Neural progenitor cell (in vitro differentiated cells): ENCODE results near the gene NEIL3. TPM values are rescaled to one million over a fixed set of nuclear protein-coding genes. Genes with fewer than 3 reads are reported as not detected.

Source experiments
- DNase-seq: peaks from one replicate; pipeline ENCODE4 v3.0.0-alpha.2; 2016; ENCODE audit warnings: low spot score
- H2AFZ ChIP-seq: fragments of 200-600 bp; sonication (generic); replicated peaks from 2 replicates; pipeline ENCODE4 v1.6.1; 2016; ENCODE audit warnings: antibody characterized with exemption
- H3F3A ChIP-seq: fragments of 200-600 bp; sonication (generic); 2 replicates; pipeline ENCODE4 v1.6.1; 2016; ENCODE audit warnings: antibody characterized with exemption, low read depth
- H3K27ac ChIP-seq: fragments of 200-600 bp; sonication (generic); 2 replicates; pipeline ENCODE4 v1.5.1; 2016; ENCODE audit warnings: mild to moderate bottlenecking
- H3K27me3 ChIP-seq: fragments of 200-600 bp; sonication (generic); 2 replicates; pipeline ENCODE4 v1.6.1; 2016; ENCODE audit warnings: mild to moderate bottlenecking, moderate library complexity
- H3K36me3 ChIP-seq: fragments of 200-600 bp; sonication (generic); 2 replicates; pipeline ENCODE4 v1.5.1; 2016
- H3K4me1 ChIP-seq: fragments of 200-600 bp; sonication (generic); 2 replicates; pipeline ENCODE4 v1.6.1; 2016; ENCODE audit warnings: mixed run types
- H3K4me2 ChIP-seq: fragments of 200-600 bp; sonication (generic); 2 replicates; pipeline ENCODE4 v1.6.1; 2016
- H3K4me3 ChIP-seq: fragments of 200-600 bp; sonication (generic); 2 replicates; pipeline ENCODE4 v1.5.1; 2016
- H3K79me2 ChIP-seq: fragments of 200-600 bp; sonication (generic); 2 replicates; pipeline ENCODE4 v1.6.1; 2016; ENCODE audit warnings: low read depth
- H3K9ac ChIP-seq: fragments of 200-600 bp; sonication (generic); 2 replicates; pipeline ENCODE4 v1.6.1; 2016
- H3K9me3 ChIP-seq: fragments of 200-600 bp; sonication (generic); 2 replicates; pipeline ENCODE4 v1.5.1; 2016; ENCODE audit warnings: low read depth
- H4K20me1 ChIP-seq: fragments of 200-600 bp; sonication (generic); 2 replicates; pipeline ENCODE4 v1.6.1; 2016; ENCODE audit warnings: low read depth
- H3K27ac Mint-ChIP-seq: 3 replicates; pipeline ENCODE4 v1.8.0; 2021; ENCODE audit warnings: mixed read lengths
- H3K27me3 Mint-ChIP-seq: 2 replicates; pipeline ENCODE4 v1.8.0; 2022; ENCODE audit warnings: low read depth, mild to moderate bottlenecking, inconsistent platforms, moderate library complexity, mixed read lengths; ENCODE audit not compliant: insufficient read depth
- H3K36me3 Mint-ChIP-seq: 3 replicates; pipeline ENCODE4 v1.8.0; 2021; ENCODE audit warnings: mixed read lengths
- H3K4me1 Mint-ChIP-seq: 3 replicates; pipeline ENCODE4 v1.8.0; 2021; ENCODE audit warnings: mixed read lengths
- H3K4me3 Mint-ChIP-seq: 3 replicates; pipeline ENCODE4 v1.8.0; 2021; ENCODE audit warnings: mild to moderate bottlenecking, moderate library complexity, mixed read lengths
- H3K9me3 Mint-ChIP-seq: 3 replicates; pipeline ENCODE4 v1.8.0; 2020; ENCODE audit warnings: mixed read lengths
- EZH2 ChIP-seq: fragments of 200-600 bp; sonication (generic); IDR thresholded peaks from 2 replicates; pipeline ENCODE4 v1.6.1; 2017; ENCODE audit warnings: antibody characterized with exemption, mild to moderate bottlenecking, moderate library complexity
- EZH2phosphoT487 ChIP-seq: fragments of 200-600 bp; sonication (generic); IDR thresholded peaks from 2 replicates; pipeline ENCODE4 v1.6.1; 2017; ENCODE audit warnings: antibody characterized with exemption
- total RNA-seq: library from RNA; depleted of rRNA; stranded (reverse); fragments of >200 nt; gene quantifications from 2 replicates; pipeline ENCODE4 v1.2.3, GENCODE V29; 2015; ENCODE audit warnings: low replicate concordance
- TF ChIP-seq, protein P1 (sequence below): fragments of 200-600 bp; sonication (generic); IDR thresholded peaks from 2 replicates; pipeline ENCODE4 v1.5.1; 2017; ENCODE audit warnings: antibody characterized with exemption, mild to moderate bottlenecking

NEIL3 gene
- total RNA-seq, 1 donor from 2014 or later, result 26.3 TPM

DNA sequence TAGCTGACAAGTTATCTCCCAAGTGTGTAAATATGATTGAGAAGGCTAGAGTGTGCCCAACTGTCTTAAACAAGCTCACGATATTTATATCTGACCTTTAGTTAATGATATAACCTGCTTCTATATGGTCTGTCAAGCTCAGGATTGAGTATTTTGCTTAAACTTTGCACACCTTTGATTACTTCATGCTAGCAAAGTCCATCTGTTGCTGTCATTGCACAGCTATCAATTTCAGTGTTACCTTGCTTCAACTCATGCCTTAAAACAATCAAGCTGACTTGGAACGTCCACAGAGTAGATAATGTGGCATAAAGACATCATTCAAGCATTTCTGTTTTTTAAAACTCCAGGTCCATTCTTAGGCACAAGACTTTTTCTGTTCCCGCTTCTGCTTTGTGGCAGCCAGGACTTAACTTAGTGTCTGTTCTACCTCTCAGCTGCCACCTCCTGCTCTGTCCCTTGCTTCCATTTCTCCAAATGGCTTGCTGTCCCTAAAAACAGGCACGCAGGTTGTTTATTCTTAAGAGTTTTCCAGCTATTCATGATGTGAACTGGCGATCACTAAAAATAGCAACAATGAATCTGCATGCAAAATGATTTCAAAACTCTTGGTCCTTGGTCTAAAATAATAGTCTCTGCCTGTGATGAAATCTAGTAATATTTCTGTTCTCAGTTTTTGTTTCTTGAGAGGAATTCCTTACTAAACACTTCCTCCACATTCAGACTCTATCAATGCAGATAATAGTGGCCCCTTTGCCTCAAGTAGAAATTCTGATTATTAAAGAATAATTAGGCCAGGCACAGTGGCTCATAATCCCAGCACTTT is 16.3 kb upstream of the NEIL3 start:
- no peak overlapping the region for H3K27ac ChIP-seq
- H3K9ac ChIP-seq, result no peak overlapping the region
- H3K36me3 ChIP-seq, result no peaks in the 10 kb centered on the region
- Mint-ChIP-seq H3K36me3 (peaks cover 2% of the 10 kb centered on the region), H3K27me3 (no peaks in the 10 kb centered on the region), H3K4me3 (no peak overlapping the region), H3K27ac (no peak overlapping the region), H3K9me3 (peaks cover 14% of the 10 kb centered on the region), H3K4me1 (no peaks in the 10 kb centered on the region)
- H3F3A ChIP-seq, result no peaks in the 10 kb centered on the region
- H3K27me3 ChIP-seq, result no peaks in the 10 kb centered on the region
- no peaks in the 10 kb centered on the region for H4K20me1 ChIP-seq
- H3K4me2 ChIP-seq, result no peak overlapping the region
- DNase-seq, result no peak
- TF ChIP-seq EZH2phosphoT487 (no peak), EZH2 (no peak)
- TF ChIP-seq, protein P1, sequence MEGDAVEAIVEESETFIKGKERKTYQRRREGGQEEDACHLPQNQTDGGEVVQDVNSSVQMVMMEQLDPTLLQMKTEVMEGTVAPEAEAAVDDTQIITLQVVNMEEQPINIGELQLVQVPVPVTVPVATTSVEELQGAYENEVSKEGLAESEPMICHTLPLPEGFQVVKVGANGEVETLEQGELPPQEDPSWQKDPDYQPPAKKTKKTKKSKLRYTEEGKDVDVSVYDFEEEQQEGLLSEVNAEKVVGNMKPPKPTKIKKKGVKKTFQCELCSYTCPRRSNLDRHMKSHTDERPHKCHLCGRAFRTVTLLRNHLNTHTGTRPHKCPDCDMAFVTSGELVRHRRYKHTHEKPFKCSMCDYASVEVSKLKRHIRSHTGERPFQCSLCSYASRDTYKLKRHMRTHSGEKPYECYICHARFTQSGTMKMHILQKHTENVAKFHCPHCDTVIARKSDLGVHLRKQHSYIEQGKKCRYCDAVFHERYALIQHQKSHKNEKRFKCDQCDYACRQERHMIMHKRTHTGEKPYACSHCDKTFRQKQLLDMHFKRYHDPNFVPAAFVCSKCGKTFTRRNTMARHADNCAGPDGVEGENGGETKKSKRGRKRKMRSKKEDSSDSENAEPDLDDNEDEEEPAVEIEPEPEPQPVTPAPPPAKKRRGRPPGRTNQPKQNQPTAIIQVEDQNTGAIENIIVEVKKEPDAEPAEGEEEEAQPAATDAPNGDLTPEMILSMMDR, result no peak
- H3K4me1 ChIP-seq, result no peaks in the 10 kb centered on the region
- H2AFZ ChIP-seq, result peak overlapping the region; percentile 47
- H3K79me2 ChIP-seq, result no peaks in the 10 kb centered on the region
- H3K4me3 ChIP-seq, result no peak overlapping the region
- H3K9me3 ChIP-seq, result peaks cover under 1% of the 10 kb centered on the region

DNA sequence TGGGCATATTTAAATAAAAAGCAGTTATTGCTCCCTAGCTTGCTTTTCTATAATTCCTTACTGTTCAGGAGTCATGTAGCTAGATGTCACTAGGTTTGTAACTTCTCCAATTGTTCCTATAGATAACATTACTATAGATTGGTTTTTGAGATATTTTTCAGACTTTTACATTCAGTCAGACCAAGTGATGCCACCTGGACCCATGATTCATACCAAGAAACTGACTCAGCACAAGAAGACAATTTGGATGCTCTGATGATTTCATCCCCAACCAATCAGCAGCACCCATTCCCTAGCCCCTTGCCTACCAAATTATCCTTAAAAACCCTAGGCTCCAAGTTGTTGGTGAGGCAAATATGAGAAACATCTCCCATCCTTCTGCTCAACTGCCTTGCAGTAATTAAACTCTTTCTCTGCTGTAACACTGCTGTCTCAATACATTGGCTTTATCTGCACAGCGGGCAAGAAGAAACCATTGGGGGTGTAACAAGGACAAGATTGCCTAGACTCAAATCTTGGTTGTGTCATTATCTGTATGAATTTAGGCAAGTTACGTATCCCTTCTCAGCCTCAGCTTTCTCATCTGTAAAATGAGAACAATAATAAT is 11.8 kb upstream of the NEIL3 start:
- peaks cover 2% of the 10 kb centered on the region for H3K36me3 Mint-ChIP-seq
- peaks cover 13% of the 10 kb centered on the region for H3K4me1 Mint-ChIP-seq
- peak overlapping the region; percentile 46 for H3K4me3 Mint-ChIP-seq
- Histone ChIP-seq H3K9me3 (peaks cover 3% of the 10 kb centered on the region), H3K4me2 (no peak overlapping the region), H3K4me3 (no peak overlapping the region), H3K36me3 (no peaks in the 10 kb centered on the region), H3K4me1 (no peaks in the 10 kb centered on the region), H3K79me2 (no peaks in the 10 kb centered on the region), H4K20me1 (no peaks in the 10 kb centered on the region), H3K27ac (no peak overlapping the region), H2AFZ (no peak overlapping the region), H3K9ac (no peak overlapping the region), H3K27me3 (no peaks in the 10 kb centered on the region), H3F3A (no peaks in the 10 kb centered on the region)
- peaks cover 15% of the 10 kb centered on the region for H3K9me3 Mint-ChIP-seq
- TF ChIP-seq, protein P1, result no peak
- TF ChIP-seq EZH2, result no peak
- TF ChIP-seq EZH2phosphoT487, result no peak
- no peak overlapping the region for H3K27ac Mint-ChIP-seq
- no peak for DNase-seq
- H3K27me3 Mint-ChIP-seq, result no peaks in the 10 kb centered on the region

DNA sequence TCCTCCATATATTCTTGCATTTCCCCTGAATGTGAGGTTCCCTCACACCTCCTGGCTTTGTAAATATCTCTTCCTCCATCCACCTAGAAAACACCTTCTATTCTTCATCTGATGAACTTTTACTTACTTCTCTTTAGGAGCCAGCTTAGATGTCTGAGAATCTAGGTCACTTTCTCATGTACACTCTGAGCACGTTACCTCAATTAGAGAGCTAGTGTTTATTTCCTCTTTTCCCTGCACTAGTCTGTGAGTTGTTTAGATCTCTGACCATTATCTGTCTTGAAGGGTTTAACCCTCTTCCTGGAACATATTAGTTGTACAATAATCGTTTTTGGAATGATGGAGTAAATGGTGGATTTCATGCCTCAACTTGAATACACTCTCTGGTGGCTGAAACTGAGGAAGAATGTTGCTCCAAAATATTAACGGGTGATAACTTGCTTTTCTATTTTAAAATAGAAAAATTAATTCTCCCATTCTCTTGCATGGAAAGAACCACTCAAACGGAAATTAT is 8.5 kb upstream of the NEIL3 start:
- no peaks in the 10 kb centered on the region for H3K36me3 ChIP-seq
- peaks cover 3% of the 10 kb centered on the region for H3K9me3 ChIP-seq
- Mint-ChIP-seq H3K4me3 (no peak overlapping the region), H3K27ac (no peak overlapping the region), H3K36me3 (peaks cover 2% of the 10 kb centered on the region), H3K4me1 (peaks cover 13% of the 10 kb centered on the region), H3K27me3 (no peaks in the 10 kb centered on the region), H3K9me3 (peaks cover 14% of the 10 kb centered on the region)
- no peak overlapping the region for H3K4me3 ChIP-seq
- no peak overlapping the region for H2AFZ ChIP-seq
- no peak for DNase-seq
- no peak overlapping the region for H3K4me2 ChIP-seq
- no peaks in the 10 kb centered on the region for H3K27me3 ChIP-seq
- no peak overlapping the region for H3K9ac ChIP-seq
- no peaks in the 10 kb centered on the region for H3F3A ChIP-seq
- no peaks in the 10 kb centered on the region for H3K4me1 ChIP-seq
- TF ChIP-seq EZH2 (no peak), EZH2phosphoT487 (no peak)
- TF ChIP-seq, protein P1, result no peak
- H3K27ac ChIP-seq, result no peak overlapping the region
- no peaks in the 10 kb centered on the region for H3K79me2 ChIP-seq
- no peaks in the 10 kb centered on the region for H4K20me1 ChIP-seq
